Measurements from ENCODE around the gene PDIA6.

The PDIA6 gene

GRCh38 chr2:10812362-10813162 lies at the start of gene PDIA6:
Gene PDIA6, minus strand, starts transcription at chr2:10812785. Its CDS starts 89 bp downstream, at chr2:10812696.
- DNase-seq (ENCODE audit: low spot score), result peak; percentile 96

GRCh38 chr2:10862330-10862729 lies 49.7 kb upstream of the PDIA6 start:
- no peak for DNase-seq (ENCODE audit: low spot score)

GRCh38 chr2:10861765-10862164 lies 49.2 kb upstream of the PDIA6 start:
- no peak for DNase-seq (ENCODE audit: low spot score)

- DNase-seq (ENCODE audit: low spot score), result no peak
Measured at GRCh38 chr2:10860814-10861325, 48.3 kb upstream of the PDIA6 start.

- DNase-seq (ENCODE audit: low spot score), result no peak
Measured at GRCh38 chr2:10860081-10860813, 47.7 kb upstream of the PDIA6 start.

- DNase-seq (ENCODE audit: low spot score), result no peak
Measured at GRCh38 chr2:10859278-10859677, 46.7 kb upstream of the PDIA6 start.

- no peak for DNase-seq (ENCODE audit: low spot score)
Measured at GRCh38 chr2:10848541-10848940, 36.0 kb upstream of the PDIA6 start.

GRCh38 chr2:10847008-10847407 lies 34.4 kb upstream of the PDIA6 start:
- DNase-seq (ENCODE audit: low spot score), result no peak

GRCh38 chr2:10846110-10846861 lies 33.7 kb upstream of the PDIA6 start:
- DNase-seq (ENCODE audit: low spot score), result no peak

- DNase-seq (ENCODE audit: low spot score), result no peak
Measured at GRCh38 chr2:10845640-10846039, 33.1 kb upstream of the PDIA6 start.

- DNase-seq (ENCODE audit: low spot score), result no peak
Measured at GRCh38 chr2:10844097-10844496, 31.5 kb upstream of the PDIA6 start.

GRCh38 chr2:10842506-10842905 lies 29.9 kb upstream of the PDIA6 start:
- DNase-seq (ENCODE audit: low spot score), result no peak

GRCh38 chr2:10841547-10842219 lies 29.1 kb upstream of the PDIA6 start:
- no peak for DNase-seq (ENCODE audit: low spot score)

GRCh38 chr2:10839813-10840212 lies 27.2 kb upstream of the PDIA6 start:
- DNase-seq (ENCODE audit: low spot score), result peak; percentile 24

GRCh38 chr2:10838734-10839133 lies 26.1 kb upstream of the PDIA6 start:
- no peak for DNase-seq (ENCODE audit: low spot score)

GRCh38 chr2:10837298-10838266 lies 25.0 kb upstream of the PDIA6 start:
- DNase-seq (ENCODE audit: low spot score), result no peak

- peak; percentile 78 for DNase-seq (ENCODE audit: low spot score)
Measured at GRCh38 chr2:10835052-10835970, 22.7 kb upstream of the PDIA6 start.

- DNase-seq (ENCODE audit: low spot score), result peak; percentile 16
Measured at GRCh38 chr2:10834068-10834655, 21.6 kb upstream of the PDIA6 start.

- no peak for DNase-seq (ENCODE audit: low spot score)
Measured at GRCh38 chr2:10833021-10833420, 20.4 kb upstream of the PDIA6 start.
